MM.1S (cell line): ENCODE measurements around the gene SNCAIP.

Experiments
- EZH2 ChIP-seq: fragments of 300-600 bp; sonication (generic); optimal IDR thresholded peaks from 2 replicates; pipeline ENCODE3; 2017; ENCODE audit warnings: low read depth, mild to moderate bottlenecking, antibody characterized with exemption, low read length, mixed read lengths
- EZH2phosphoT487 ChIP-seq: fragments of 300-600 bp; sonication (generic); IDR thresholded peaks from 2 replicates; pipeline ENCODE4 v1.6.1; 2018; ENCODE audit warnings: antibody characterized with exemption, low read length
- TF ChIP-seq, protein P1 (sequence below): fragments of 300-600 bp; sonication (generic); IDR thresholded peaks from 2 replicates; pipeline ENCODE4 v1.5.1; 2016; ENCODE audit warnings: antibody characterized with exemption, low read length, mixed read lengths

DNA sequence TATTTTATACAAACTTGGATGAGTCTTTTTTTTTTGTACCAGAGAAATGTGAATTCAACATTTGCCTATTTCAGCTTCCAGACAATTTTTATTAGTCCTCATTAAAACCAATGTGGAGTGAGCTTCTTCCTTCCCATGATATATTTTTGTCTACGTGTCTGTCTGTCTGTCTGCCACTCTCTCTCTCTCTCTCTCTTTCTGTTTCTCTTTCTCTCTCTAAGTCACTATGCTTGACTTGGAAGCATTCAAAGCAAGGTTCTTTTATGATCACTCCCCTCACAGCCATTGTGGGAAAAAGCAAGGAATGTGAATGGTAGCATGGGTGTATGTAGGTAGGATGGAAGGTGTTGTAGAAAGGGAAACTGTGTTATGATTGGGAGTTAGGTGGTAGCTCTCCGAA lies 80.2 kb downstream of the SNCAIP start:
- TF ChIP-seq EZH2 (no peak), EZH2phosphoT487 (no peak)
- TF ChIP-seq, protein P1, sequence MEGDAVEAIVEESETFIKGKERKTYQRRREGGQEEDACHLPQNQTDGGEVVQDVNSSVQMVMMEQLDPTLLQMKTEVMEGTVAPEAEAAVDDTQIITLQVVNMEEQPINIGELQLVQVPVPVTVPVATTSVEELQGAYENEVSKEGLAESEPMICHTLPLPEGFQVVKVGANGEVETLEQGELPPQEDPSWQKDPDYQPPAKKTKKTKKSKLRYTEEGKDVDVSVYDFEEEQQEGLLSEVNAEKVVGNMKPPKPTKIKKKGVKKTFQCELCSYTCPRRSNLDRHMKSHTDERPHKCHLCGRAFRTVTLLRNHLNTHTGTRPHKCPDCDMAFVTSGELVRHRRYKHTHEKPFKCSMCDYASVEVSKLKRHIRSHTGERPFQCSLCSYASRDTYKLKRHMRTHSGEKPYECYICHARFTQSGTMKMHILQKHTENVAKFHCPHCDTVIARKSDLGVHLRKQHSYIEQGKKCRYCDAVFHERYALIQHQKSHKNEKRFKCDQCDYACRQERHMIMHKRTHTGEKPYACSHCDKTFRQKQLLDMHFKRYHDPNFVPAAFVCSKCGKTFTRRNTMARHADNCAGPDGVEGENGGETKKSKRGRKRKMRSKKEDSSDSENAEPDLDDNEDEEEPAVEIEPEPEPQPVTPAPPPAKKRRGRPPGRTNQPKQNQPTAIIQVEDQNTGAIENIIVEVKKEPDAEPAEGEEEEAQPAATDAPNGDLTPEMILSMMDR: no peak
